Measurements from ENCODE around the gene CD70. TPM values are rescaled to one million over a fixed set of nuclear protein-coding genes. Genes with fewer than 3 reads are reported as not detected.
"Not testable (repeated sequence)": the region's sequence is repeated elsewhere in the genome, so short reads cannot be mapped to it uniquely, and the experiment has no call there.

CD70 gene
- total RNA-seq: not detected

- TF ChIP-seq CTCF (IDR thresholded peaks at IDR 0.05): no peak
- TF ChIP-seq POLR2A (IDR thresholded peaks at IDR 0.05): no peak
- H3K4me3 ChIP-seq (ENCODE audit: low read depth, poor library complexity, severe bottlenecking): no peak within 1 kb of the TSS
- 0% methylated on average over 27 to 32 of the region's 35 CpGs for WGBS, 2 donors
- peak; percentile 29 to 92 for DNase-seq (ENCODE audit: low spot score in 2 of 2)
- intact Hi-C loops (cut with DNase I; ENCODE audit: low total_unique reads): no loop called here
These were observed at the start of gene CD70 for GRCh38 chr19:6590827-6591319. CD70 (minus strand) TSS chr19:6591150; CDS start chr19:6591002, 148 bp downstream.

DNA sequence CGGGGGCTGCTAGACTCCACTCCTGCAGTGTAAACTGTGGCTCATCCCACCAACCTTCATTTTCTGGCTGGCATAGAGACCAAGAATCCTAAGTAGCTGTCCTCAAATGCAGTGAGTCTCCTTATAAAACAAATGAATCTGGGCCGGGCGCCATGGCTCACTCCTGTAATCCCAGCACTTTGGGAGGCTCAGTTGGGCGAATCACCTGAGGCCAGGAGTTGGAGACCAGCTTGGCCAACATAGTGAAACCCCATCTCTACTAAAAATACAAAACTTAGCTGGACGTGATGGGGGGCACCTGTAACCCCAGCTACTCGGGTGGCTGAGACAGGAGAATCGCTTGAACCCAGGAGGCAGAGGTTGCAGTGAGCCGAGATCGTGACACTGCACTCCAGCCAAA is 49.4 kb upstream of the CD70 start:
- intact Hi-C loops (cut with DNase I; ENCODE audit: low total_unique reads): not testable (repeated sequence)
- WGBS, 2 donors: 85 to 89% methylated on average over 9 of the region's 9 CpGs

GRCh38 chr19:6639439-6639838 is 48.5 kb upstream of the CD70 start:
- 70 to 75% methylated on average over 4 of the region's 4 CpGs for WGBS, 2 donors
- no peak overlapping the region for H3K4me3 ChIP-seq (ENCODE audit: low read depth, poor library complexity, severe bottlenecking)
- intact Hi-C loops (cut with DNase I; ENCODE audit: low total_unique reads): loop anchor here (5.0 kb wide), 1 partner anchor 122 kb away; no protein-coding TSS in a partner anchor
- no peak for TF ChIP-seq CTCF (IDR thresholded peaks at IDR 0.05)
- TF ChIP-seq POLR2A (IDR thresholded peaks at IDR 0.05): no peak
- DNase-seq (ENCODE audit: low spot score in 2 of 2): no peak

More for the DNA sequence above, 49.4 kb upstream of the CD70 start:
- peak in 1 of 2 donors; percentile 63 for DNase-seq (ENCODE audit: low spot score in 2 of 2)
- H3K4me3 ChIP-seq (ENCODE audit: low read depth, poor library complexity, severe bottlenecking): not testable (repeated sequence)

- WGBS, 2 donors: 74 to 84% methylated on average over 4 of the region's 4 CpGs
- intact Hi-C loops (cut with DNase I; ENCODE audit: low total_unique reads): loop anchor here (5.0 kb wide), 1 partner anchor 229 kb away; no protein-coding TSS in a partner anchor
- DNase-seq (ENCODE audit: low spot score in 2 of 2); H3K4me3 ChIP-seq (ENCODE audit: low read depth, poor library complexity, severe bottlenecking): not testable (repeated sequence)
These were observed 42.5 kb upstream of the CD70 start for GRCh38 chr19:6633456-6633813.

DNA sequence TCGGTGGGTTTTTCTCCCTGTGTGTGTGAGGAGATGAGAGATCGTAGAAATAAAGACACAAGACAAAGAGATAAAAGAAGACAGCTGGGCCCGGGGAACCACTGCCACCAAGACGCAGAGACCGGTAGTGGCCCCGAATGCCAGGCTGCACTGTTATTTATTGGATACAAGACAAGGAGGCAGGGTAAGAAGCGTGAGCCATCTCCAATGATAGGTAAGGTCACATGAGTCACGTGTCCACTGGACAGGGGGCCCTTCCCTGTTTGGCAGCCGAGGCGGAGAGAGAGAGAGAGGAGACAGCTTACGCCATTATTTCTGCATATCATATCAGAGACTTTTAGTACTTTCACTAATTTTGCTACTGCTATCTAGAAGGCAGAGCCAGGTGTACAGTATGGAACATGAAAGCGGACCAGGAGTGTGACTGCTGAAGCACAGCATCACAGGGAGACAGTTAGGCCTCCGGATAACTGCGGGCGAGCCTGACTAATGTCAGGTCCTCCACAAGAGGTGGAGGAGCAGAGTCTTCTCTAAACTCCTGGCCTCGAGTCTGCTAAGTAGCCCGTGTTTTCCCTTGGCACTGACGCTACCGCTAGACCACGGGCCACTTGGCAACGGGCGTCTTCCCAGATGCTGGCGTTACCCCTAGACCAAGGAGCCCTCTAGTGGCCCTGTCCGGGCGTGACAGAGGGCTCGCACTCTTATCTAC is 42.0 kb upstream of the CD70 start:
- 48 to 53% methylated on average over 25 of the region's 26 CpGs for WGBS, 2 donors
- intact Hi-C loops (cut with DNase I; ENCODE audit: low total_unique reads): loop anchor here (5.0 kb wide), 1 partner anchor 229 kb away; no protein-coding TSS in a partner anchor
- DNase-seq (ENCODE audit: low spot score in 2 of 2): peak; percentile 39 to 92
- not testable (repeated sequence) for H3K4me3 ChIP-seq (ENCODE audit: low read depth, poor library complexity, severe bottlenecking)
- TF ChIP-seq CTCF (IDR thresholded peaks at IDR 0.05): peak in 1 of 3 donors; percentile 32

DNA sequence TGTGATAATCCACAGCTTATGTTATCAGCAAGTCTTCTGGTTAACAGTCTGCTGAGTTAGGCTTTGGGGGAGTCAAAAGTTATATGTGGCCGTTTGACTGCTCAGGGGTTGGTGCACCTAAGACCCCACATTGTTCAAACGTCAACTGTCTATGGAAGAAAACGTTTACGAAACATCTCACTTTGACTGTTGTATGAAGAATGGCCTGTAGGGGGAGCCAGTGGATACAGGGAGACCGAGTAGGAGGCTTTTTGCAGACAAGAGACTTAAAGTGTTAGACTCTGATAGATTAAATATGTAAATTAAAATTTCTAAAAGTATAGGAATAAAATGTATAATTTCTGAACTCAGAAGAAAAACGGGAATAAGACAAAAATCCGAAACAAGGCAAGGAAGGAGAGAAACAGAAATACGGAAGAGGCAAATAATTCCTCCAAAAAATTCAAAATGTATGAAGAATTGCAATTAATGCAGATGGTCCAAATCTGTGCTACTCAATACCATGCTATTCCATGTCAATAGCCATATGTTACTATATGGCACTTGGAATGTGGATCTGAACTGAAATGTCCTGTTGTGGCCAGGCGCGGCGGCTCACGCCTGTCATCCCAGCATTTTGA is 41.2 kb upstream of the CD70 start:
- H3K4me3 ChIP-seq (ENCODE audit: low read depth, poor library complexity, severe bottlenecking): no peak overlapping the region
- WGBS, 2 donors: 41 to 42% methylated on average over 12 of the region's 12 CpGs
- no peak for TF ChIP-seq CTCF (IDR thresholded peaks at IDR 0.05)
- TF ChIP-seq POLR2A (IDR thresholded peaks at IDR 0.05): no peak
- peak; percentile 85 to 90 for DNase-seq (ENCODE audit: low spot score in 2 of 2)
- intact Hi-C loops (cut with DNase I; ENCODE audit: low total_unique reads): loop anchor here (5.0 kb wide), 1 partner anchor 230 kb away; no protein-coding TSS in a partner anchor

Data from lower leg skin (tissue), 4 donors.